ENCODE data around the gene MAMLD1.

The MAMLD1 gene

GRCh38 chrX:150526692-150527091 lies 163.6 kb downstream of the MAMLD1 start:
- H3K36me3 ChIP-seq = no peaks in the 10 kb centered on the region
- no peaks in the 10 kb centered on the region for H3K27me3 ChIP-seq (ENCODE audit: insufficient read depth, low read depth, severe bottlenecking)
- TF ChIP-seq CTCF (IDR thresholded peaks at IDR 0.05; ENCODE audit: low read depth, low read length) = no peak
- H3K9me3 ChIP-seq (ENCODE audit: severe bottlenecking) = no peaks in the 10 kb centered on the region
- H3K4me3 ChIP-seq (ENCODE audit: low read depth, low read length) = no peak overlapping the region
- DNase-seq = no peak
- H3K27ac ChIP-seq = no peak overlapping the region

- H3K36me3 ChIP-seq = no peaks in the 10 kb centered on the region
- H3K27ac ChIP-seq = no peak overlapping the region
- no peak overlapping the region for H3K4me3 ChIP-seq (ENCODE audit: low read depth, low read length)
- no peak for TF ChIP-seq CTCF (IDR thresholded peaks at IDR 0.05; ENCODE audit: low read depth, low read length)
- no peaks in the 10 kb centered on the region for H3K27me3 ChIP-seq (ENCODE audit: insufficient read depth, low read depth, severe bottlenecking)
- no peaks in the 10 kb centered on the region for H3K9me3 ChIP-seq (ENCODE audit: severe bottlenecking)
- no peak for DNase-seq
These were observed 164.0 kb downstream of the MAMLD1 start for GRCh38 chrX:150527108-150527507.

- H3K4me3 ChIP-seq (ENCODE audit: low read depth, low read length) = no peak overlapping the region
- H3K27me3 ChIP-seq (ENCODE audit: insufficient read depth, low read depth, severe bottlenecking) = no peaks in the 10 kb centered on the region
- no peak for DNase-seq
- TF ChIP-seq CTCF (IDR thresholded peaks at IDR 0.05; ENCODE audit: low read depth, low read length) = no peak
- no peak overlapping the region for H3K27ac ChIP-seq
- H3K36me3 ChIP-seq = no peaks in the 10 kb centered on the region
- peaks cover 4% of the 10 kb centered on the region for H3K9me3 ChIP-seq (ENCODE audit: severe bottlenecking)
These were observed 166.5 kb downstream of the MAMLD1 start for GRCh38 chrX:150529587-150529986.

- no peaks in the 10 kb centered on the region for H3K36me3 ChIP-seq
- no peak for TF ChIP-seq CTCF (IDR thresholded peaks at IDR 0.05; ENCODE audit: low read depth, low read length)
- H3K27me3 ChIP-seq (ENCODE audit: insufficient read depth, low read depth, severe bottlenecking) = no peaks in the 10 kb centered on the region
- H3K4me3 ChIP-seq (ENCODE audit: low read depth, low read length) = no peak overlapping the region
- H3K27ac ChIP-seq = no peak overlapping the region
- peaks cover 4% of the 10 kb centered on the region for H3K9me3 ChIP-seq (ENCODE audit: severe bottlenecking)
- DNase-seq = no peak
These were observed 167.7 kb downstream of the MAMLD1 start for GRCh38 chrX:150530821-150531220.

DNA sequence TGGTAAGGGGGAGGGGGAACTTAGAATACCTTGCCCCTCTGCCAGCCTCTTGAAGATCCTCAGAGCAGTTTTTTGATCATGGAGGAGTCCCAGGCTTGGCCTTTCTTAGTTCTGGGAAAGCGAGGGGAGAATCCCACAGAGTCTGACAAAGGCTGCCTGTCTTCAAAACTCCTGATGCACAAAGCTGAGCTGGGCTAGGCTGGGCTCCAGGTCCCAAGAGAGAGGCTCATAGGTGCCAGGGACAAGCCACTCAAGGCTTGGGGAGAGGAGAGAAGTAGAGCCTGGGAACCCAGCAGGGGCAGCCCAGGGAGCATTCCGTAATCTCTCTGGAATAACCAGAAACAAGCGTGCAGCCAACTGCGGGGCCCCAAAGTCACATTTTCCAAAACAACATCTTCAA lies 168.3 kb downstream of the MAMLD1 start:
- DNase-seq = no peak
- no peak for TF ChIP-seq CTCF (IDR thresholded peaks at IDR 0.05; ENCODE audit: low read depth, low read length)
- no peak overlapping the region for H3K4me3 ChIP-seq (ENCODE audit: low read depth, low read length)
- no peaks in the 10 kb centered on the region for H3K27me3 ChIP-seq (ENCODE audit: insufficient read depth, low read depth, severe bottlenecking)
- H3K27ac ChIP-seq = no peak overlapping the region
- no peaks in the 10 kb centered on the region for H3K36me3 ChIP-seq
- peaks cover 7% of the 10 kb centered on the region for H3K9me3 ChIP-seq (ENCODE audit: severe bottlenecking)

DNA sequence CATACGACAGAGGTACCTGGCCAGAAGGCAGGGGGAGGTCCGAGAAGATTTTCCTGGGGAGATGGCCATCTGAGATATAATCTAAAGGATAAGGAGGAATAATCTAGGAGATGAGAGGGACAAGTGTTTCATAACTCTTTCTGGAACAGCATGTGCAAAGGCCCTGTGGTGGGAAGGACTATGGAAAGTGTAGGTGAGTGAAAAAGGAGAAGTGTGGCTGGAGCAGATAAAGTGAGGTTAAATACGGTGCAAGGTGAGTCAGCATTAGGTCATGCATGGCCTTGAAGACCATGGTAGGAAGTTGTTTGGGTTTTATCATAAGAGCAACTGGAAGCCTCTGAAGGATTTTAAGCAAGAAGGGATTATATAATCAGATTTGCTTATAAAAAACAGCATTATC lies 170.7 kb downstream of the MAMLD1 start:
- Histone ChIP-seq H3K27ac (no peak overlapping the region), H3K9me3 (ENCODE audit: severe bottlenecking) (peaks cover 11% of the 10 kb centered on the region), H3K27me3 (ENCODE audit: insufficient read depth, low read depth, severe bottlenecking) (no peaks in the 10 kb centered on the region), H3K36me3 (no peaks in the 10 kb centered on the region), H3K4me3 (ENCODE audit: low read depth, low read length) (no peak overlapping the region)
- no peak for TF ChIP-seq CTCF (IDR thresholded peaks at IDR 0.05; ENCODE audit: low read depth, low read length)
- DNase-seq = no peak
